ENCODE results near the gene SHISAL1.

The SHISAL1 gene

DNA sequence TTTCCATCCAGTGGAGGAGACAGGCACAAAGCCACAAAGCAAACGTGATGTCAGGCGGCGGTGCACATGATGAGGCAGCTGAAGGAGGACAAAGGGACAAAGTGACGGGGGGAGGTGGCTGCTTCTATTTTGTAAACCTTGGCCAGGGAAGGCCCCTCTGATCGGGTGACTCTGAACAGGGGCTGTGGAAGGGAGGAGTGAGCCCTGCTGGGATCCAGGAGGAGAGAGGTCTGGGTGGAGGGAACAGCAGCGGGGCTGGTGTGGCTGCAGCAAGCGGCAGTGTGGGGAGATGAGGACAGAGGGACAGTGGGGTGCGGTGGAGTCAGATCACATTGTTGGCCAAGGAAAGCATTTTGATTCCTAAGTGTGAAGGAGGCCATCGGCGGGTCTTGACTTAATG is 36.7 kb downstream of the SHISAL1 start:
- no peak for DNase-seq

DNA sequence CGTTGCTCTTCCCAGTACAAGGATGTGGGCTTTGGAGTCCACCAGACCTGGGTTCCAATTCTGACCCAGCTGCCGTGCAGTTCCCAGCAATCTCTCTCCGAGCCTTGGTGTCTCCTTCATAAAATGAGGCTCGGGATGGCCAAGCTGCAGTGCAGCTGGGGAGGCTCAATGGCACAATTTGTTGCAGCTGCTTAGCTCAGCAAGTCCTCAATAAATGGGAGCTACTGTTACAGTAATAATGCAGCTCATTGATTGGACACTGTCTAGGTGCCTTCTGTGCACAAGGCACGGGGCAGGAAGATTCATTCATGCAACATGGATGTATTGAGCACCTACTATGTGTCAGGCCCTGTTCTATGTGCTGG is 37.1 kb downstream of the SHISAL1 start:
- DNase-seq: no peak

DNA sequence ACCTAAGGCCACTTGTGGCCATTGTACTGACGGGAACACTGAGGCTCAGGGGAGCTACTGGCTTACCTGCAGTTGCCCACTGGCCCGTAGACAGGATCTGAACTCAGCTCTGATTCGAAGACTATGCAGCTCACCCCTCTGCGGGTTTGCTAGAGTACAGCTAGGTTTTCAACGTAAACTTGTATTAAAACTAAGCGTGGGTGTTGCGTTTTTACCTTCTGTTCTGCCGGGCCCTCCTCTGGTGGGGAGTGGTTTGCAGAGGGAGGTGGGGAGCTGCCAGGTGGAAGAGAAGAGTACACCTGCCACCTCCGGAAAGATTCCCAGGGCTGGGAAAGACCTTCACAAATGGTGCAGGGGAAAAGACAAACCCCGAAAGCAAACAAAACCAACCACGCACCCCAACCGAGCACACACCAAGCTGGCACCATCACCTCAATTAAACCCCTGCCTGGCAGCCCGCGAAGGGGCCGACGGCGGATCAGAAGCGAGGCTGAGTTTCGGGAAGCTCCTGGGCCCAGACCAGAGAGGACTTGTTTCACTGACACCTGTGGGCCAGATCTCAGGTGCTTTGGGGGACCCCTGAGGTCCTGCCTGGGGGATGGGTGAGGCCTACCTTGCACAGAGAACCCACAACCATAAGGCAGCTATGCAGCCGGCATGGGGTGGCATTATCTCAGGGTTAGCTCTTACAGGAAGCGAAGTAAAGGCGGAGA is 37.7 kb downstream of the SHISAL1 start:
- no peak for DNase-seq

GRCh38 chr22:44273175-44273574 is 39.6 kb downstream of the SHISAL1 start:
- no peak for DNase-seq

DNA sequence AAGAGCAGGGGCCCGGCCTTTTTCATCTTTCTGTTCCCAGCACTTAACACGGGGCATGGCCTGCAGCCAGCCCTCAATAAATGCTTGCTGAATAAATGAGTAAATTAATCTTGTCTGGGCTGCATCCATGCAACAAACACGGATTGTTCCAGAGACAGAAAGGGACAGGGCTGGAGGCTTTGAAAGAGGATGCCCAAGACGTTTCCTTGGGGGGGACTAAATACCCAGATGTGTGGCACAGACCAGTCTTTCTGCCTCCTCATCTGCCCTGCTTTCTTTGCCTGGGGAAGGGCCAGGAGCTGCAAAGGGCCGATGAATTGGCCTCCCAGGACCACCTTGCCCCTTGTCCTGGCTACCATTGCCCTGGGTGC is 40.4 kb downstream of the SHISAL1 start:
- DNase-seq: no peak

- no peak for DNase-seq
Measured at GRCh38 chr22:44271732-44272400, 40.9 kb downstream of the SHISAL1 start.

DNA sequence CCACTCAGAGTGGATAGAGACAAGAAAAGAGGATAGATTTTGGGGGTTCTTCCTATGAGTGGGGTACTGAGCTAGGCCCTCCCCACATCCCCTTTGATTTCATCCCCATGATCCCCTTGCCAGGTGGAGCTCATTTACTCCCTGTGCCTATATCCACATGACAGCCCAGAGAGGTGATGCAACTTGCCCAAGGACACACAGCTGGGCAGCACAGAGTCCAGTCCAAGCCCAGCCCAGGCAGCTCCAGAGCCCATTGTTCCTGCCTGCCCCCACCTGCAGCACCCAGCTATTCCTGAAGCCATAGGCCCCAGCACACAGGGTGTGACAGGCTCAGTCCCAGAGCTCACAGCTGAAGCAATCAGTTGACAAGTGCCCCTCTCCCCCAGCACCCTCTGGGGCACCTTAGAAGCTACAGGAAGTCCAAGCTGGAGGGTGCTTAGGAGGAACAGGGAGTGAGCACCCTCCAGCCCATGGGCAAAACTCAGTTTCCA is 41.7 kb downstream of the SHISAL1 start:
- DNase-seq: no peak

DNA sequence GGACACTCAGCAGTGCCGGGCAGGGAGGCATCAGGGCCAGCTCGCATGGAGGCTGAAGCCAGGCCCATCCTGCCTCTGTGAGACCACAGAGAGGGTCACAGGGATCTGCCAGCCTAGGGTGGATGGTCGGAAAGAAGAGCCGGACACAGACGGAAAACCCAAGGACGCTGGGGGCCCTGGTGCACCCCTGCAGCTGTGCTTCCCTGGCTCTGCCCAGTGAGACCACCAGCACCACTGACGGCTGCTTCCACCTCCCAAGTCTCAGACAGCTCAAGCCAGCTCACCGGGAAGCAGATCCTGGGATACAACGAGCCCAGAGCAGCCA is 42.2 kb downstream of the SHISAL1 start:
- no peak for DNase-seq

DNA sequence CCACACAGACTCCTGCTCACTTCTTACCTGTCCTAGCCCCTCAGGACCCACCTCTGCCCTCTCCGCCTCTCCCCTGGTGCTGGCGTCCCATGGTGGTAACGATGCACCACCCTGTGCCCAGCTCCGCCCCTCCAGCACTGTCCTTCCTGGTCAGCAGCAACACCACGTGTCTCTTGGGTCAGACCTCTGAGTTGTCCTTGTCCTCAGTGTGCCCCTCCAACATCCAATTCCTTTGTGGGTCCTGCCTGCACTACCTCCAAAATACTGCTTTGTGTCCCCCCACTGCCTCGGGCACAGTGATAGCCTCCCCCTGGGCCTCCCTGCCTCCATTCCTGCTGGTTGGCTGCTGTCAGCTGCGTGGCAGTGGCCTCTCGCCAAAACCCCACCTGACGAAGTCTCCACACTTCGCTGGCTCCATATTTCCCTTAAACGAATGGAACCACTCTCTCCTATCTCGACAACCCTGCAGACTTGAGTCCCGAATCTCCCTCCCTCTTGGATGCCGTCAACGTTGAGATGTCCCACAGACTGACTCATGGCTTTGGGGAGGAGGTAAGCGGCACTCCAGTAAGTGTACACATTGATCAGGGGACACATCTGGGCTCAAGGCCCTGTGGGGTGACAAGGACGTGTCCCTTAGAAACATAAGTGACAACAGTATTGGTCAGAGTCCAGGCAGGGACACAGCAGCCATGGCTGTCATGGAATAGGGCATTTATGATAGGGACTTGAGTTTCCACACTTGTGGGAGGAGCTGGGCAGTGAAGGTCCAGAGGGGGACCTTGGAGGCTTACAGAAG is 42.8 kb downstream of the SHISAL1 start:
- no peak for DNase-seq

DNA sequence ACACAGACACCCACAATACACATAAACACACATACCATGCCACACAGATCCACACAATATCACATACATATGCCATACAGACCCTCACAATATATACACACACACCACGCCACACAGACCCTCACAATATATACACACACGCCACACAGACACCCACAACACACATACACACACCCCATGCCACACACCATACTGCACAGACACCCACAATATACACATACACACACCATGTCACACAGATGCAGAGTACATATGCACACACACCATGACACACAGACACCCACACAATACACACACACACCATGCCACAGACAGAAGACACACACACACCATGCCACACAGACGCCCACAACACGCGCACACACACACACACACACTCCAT is 43.6 kb downstream of the SHISAL1 start:
- no peak for DNase-seq

DNA sequence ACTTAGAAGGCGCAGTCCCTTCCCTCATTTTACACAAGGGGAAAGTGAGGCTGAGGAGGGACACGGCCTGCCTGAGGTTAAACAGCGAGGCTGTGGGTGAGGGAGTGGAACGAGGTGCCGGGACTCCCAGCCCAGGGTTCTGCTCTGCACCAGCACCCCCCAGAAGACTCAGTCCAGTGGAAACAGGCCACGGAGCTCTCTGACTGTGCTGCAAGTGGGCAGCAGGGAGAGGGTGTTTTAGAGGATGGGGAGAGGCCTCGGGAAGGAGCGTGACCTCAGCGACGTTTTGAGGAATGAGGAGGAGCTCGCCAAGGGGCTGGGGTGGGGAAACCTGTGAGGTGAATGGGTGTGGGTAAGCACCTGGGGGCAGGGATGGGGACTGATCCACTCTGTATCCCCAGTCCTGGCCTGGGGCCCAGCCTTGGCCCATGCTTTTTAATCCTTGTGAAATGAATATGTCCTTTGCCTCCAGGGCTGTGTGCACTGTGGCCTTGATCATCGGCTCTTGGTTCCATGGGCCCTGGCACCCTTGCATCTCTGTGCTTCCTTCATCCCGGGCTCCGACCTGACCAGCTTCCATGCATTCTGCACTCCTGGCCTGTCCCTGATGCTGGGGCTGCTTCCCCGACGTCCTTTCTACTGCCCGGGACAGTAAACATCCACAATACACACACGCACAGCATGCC is 44.2 kb downstream of the SHISAL1 start:
- no peak for DNase-seq

DNA sequence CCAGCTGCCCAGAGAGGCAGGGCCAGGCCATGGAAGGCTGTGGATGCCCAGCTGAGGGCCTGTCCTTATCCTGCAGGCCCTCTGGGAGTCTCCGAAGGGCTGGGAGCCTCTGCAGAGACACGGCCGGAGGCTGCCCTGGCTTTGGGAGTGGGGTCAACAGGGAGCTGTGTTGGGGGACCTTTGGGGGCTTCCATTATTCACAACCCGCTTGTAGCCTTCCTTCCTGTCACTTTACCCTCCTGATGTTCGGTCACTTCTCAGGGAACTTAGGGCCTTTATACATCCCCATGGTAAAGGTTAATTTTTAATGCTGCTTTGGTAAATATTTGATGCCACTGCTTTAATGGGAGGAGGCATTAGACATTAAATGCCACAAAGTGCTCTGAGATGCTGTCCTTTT is 44.9 kb downstream of the SHISAL1 start:
- DNase-seq: no peak

- no peak for DNase-seq
Measured at GRCh38 chr22:44266796-44267760, 45.7 kb downstream of the SHISAL1 start.

DNA sequence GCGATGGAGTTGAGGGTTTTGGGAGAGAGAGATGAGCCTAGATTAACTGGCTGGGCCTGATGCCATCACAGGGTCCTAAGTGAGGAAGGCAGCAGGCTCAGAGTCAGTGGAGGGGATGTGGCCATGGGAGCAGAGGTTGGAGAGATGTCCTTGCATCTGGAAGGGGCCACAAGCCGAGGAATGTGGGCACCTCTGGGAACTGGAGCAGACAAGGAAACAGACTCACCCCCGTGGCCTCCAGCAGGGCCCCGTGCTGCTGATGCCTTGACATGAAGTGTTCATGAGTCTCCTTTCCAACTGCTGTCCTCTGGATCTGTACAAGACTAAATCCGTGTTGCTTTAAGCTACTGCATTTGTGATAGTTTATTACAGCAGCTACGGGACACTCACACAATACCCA is 49.2 kb downstream of the SHISAL1 start:
- no peak for DNase-seq

- DNase-seq: no peak
Measured at GRCh38 chr22:44261861-44262595, 50.7 kb downstream of the SHISAL1 start.

DNA sequence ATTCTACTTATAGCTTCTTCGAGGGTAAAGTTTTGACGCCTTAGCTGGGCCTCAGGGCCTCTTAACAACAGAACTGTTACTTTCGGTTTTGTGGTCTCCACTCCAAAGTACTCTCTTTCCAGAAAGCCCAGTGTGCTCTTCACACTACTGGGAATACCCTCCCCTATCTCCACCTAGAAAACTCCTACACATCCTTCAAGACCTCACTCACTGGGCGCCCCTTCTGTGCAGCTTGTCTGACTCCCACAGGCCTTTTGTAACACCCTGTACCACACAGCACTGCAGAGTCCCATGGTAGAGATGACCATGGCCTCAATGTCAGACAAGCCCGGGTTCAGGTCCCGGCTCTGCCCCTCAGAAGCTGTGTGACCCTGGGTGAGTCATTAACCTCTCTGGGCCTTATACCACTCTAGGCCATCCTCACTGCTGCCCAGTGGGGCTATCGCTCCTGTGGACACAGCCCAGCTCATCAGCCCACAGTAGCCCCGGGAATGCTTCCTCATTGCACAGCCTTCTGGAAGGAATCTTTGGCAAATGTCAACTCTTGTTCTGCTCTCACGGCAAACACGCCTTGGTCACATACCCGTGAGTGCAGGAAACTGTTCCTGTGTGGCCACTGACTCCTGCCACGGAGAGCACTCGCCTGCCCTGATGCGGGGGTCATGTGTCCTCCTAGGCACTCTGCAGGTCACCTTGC is 51.4 kb downstream of the SHISAL1 start:
- no peak for DNase-seq

- no peak for DNase-seq
Measured at GRCh38 chr22:44260216-44261035, 52.3 kb downstream of the SHISAL1 start.

DNA sequence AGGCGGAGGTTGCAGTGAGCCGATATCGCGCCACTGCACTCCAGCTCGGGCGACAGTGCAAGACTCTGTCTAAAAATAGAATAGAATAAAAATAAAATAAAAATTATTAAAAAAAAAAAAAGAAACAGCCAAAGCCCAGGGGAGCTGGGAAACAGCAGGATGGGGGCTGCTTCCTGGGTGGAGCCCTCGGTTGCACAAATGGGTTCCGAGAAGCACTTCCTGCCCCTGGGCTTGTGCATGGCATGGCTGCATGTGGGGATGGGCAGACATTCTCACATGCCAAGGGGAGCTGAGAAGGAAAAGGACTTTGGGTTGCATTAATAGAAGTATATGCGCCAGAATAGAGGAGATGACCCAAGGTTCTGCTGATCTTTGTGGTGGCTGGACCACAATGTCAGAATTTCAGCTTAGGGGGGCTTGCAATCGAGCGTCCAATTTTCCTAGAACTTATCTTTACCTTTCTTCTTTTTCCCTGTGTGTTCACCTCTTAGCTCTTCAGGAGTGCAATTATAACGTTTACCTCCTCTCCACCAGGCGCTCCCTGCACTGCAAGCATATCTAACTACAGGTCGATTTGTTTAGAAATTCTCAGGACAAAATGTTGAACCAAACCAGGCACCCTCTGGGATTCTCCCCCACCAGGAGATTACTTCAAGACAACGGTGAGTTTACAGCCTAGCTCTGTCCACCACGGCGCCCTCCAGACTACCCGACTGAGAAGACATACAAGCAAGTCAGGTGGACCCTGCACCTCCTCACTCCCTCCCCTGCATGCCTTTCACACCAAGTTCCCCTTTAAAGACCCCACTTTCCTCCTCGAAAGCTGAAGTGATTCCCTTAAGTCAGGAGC is 53.2 kb downstream of the SHISAL1 start:
- no peak for DNase-seq
